Measurements from ENCODE around the gene AP4S1. TPM values are rescaled to one million over a fixed set of nuclear protein-coding genes. Genes with fewer than 3 reads are reported as not detected.

Gene AP4S1
- total and polyA plus RNA-seq, 10 donors: 6.4 to 22.9 (median 13.2) TPM

DNA sequence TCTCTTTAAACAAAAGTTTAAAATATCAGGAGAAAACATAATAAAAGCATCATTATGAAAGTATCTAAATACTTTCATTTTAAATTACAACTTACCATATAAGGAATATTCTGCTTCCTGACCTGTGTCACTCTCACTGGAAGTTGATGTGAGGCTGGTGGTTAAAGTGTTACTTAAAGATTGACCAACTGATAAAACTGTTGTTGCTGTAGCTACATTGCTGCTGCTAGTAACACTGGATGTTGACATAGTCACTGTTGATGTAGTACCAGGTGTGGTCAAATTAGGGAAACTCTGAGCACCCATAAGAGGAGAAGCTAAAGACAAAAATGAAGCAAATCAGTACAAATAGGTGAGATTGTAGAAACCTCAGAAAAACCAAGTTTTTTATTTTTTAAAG lies 102.2 kb downstream of the AP4S1 start:
- Histone ChIP-seq H3K4me3 (no peak overlapping the region), H3K27ac (no peak overlapping the region), H3K9me3 (no peaks in the 10 kb centered on the region), H3K36me3 (peaks cover 0 to 100% (median 71%) of the 10 kb centered on the region in 6 donors), H3K27me3 (replicated peaks in 1 of 7) (no peaks in the 10 kb centered on the region), H3K4me1 (peaks cover 0 to 41% (median 25%) of the 10 kb centered on the region in 6 donors)
- intact Hi-C loops (cut with DNase I; ENCODE audit: low total_unique reads): no loop called here
- DNase-seq: no peak
- no peak for TF ChIP-seq POLR2AphosphoS5 (IDR thresholded peaks at IDR 0.05)
- TF ChIP-seq POLR2A (IDR thresholded peaks at IDR 0.05): no peak
- TF ChIP-seq, protein P1, sequence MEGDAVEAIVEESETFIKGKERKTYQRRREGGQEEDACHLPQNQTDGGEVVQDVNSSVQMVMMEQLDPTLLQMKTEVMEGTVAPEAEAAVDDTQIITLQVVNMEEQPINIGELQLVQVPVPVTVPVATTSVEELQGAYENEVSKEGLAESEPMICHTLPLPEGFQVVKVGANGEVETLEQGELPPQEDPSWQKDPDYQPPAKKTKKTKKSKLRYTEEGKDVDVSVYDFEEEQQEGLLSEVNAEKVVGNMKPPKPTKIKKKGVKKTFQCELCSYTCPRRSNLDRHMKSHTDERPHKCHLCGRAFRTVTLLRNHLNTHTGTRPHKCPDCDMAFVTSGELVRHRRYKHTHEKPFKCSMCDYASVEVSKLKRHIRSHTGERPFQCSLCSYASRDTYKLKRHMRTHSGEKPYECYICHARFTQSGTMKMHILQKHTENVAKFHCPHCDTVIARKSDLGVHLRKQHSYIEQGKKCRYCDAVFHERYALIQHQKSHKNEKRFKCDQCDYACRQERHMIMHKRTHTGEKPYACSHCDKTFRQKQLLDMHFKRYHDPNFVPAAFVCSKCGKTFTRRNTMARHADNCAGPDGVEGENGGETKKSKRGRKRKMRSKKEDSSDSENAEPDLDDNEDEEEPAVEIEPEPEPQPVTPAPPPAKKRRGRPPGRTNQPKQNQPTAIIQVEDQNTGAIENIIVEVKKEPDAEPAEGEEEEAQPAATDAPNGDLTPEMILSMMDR (IDR thresholded peaks at IDR 0.05 in 8 of 11, conservative IDR thresholded peaks at IDR 0.05 in 3 of 11): no peak

GRCh38 chr14:31128601-31129526 lies 103.4 kb downstream of the AP4S1 start:
- Histone ChIP-seq H3K4me3 (no peak overlapping the region), H3K27me3 (replicated peaks in 1 of 7) (no peaks in the 10 kb centered on the region), H3K4me1 (peaks cover 0 to 32% (median 20%) of the 10 kb centered on the region in 6 donors), H3K27ac (peak overlapping the region in 4 of 8 donors; percentile 8 to 52 (median 22)), H3K36me3 (peaks cover 0 to 100% (median 74%) of the 10 kb centered on the region in 6 donors), H3K9me3 (no peaks in the 10 kb centered on the region)
- no peak for DNase-seq
- intact Hi-C loops (cut with DNase I; ENCODE audit: low total_unique reads): no loop called here
- TF ChIP-seq POLR2A (IDR thresholded peaks at IDR 0.05) (no peak), POLR2AphosphoS5 (IDR thresholded peaks at IDR 0.05) (no peak)
- TF ChIP-seq, protein P1 (IDR thresholded peaks at IDR 0.05 in 8 of 11, conservative IDR thresholded peaks at IDR 0.05 in 3 of 11): no peak
- 72 to 81% (median 79%) methylated on average over 18 of the region's 18 CpGs for WGBS, 5 donors

DNA sequence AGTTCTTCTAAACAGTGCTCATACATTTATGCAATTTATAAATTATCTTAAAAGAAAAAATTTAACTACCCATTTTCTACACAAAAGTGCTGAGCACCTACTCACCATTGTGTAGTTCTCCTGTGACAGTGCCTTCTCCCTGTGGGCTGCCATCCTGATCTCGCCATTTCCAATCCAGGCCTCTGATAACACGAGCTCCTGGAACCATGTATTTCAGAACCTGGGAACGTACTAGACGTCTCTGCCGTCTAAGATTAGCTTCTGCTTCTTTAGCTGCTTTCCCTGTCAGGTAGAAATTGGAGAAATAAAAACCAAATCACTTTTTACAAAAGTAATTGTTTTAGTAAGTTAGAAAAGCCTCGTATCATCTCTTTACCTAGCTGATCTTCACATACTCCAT lies 107.7 kb downstream of the AP4S1 start:
- no peak for DNase-seq
- Histone ChIP-seq H3K27ac (no peak overlapping the region), H3K4me1 (peaks cover 0 to 15% (median 12%) of the 10 kb centered on the region in 6 donors), H3K9me3 (no peaks in the 10 kb centered on the region), H3K36me3 (peaks cover 0 to 100% (median 80%) of the 10 kb centered on the region in 6 donors), H3K4me3 (no peak overlapping the region), H3K27me3 (replicated peaks in 1 of 7) (no peaks in the 10 kb centered on the region)
- TF ChIP-seq POLR2AphosphoS5 (IDR thresholded peaks at IDR 0.05): no peak
- no peak for TF ChIP-seq POLR2A (IDR thresholded peaks at IDR 0.05)
- TF ChIP-seq, protein P1 (IDR thresholded peaks at IDR 0.05 in 8 of 11, conservative IDR thresholded peaks at IDR 0.05 in 3 of 11): no peak
- 93 to 96% (median 95%) methylated on average over 6 of the region's 6 CpGs for WGBS, 5 donors
- intact Hi-C loops (cut with DNase I; ENCODE audit: low total_unique reads): no loop called here

DNA sequence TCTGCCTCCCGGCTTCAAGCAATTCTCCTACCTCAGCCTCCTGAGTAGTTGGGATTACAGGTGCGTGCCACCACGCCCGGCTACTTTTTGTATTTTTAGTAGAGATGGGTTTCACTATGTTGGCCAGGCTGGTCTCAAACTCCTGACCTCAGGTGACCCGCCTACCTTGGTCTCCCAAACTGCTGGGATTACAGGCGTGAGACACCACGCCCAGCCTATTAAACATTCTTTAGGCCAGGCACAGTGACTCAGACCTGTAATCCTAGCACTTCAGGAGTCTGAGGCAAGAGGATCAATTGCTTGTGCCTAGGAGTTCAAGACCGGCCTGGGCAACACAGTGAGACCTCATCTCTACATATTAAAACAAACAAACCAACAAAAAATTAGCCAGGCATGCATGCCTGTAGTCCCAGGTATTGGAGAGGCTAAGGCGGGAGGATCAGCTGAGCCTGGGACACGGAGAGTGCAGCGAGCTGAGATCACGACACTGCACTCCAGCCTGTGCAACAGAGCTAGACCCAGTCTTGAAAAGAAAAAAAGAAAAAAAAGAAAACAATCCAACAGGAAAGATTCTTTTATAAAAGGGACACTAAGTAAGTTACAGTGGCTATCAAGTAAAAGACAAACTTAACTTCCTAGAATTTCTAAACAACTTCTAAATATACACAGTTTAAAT lies 111.9 kb downstream of the AP4S1 start:
- 96 to 98% (median 96%) methylated on average over 12 of the region's 12 CpGs for WGBS, 5 donors
- intact Hi-C loops (cut with DNase I; ENCODE audit: low total_unique reads): no loop called here
- no peaks in the 10 kb centered on the region for H3K9me3 ChIP-seq
- H3K4me3 ChIP-seq: no peak overlapping the region
- no peak overlapping the region for H3K27ac ChIP-seq
- TF ChIP-seq POLR2A (IDR thresholded peaks at IDR 0.05) (no peak), POLR2AphosphoS5 (IDR thresholded peaks at IDR 0.05) (no peak)
- TF ChIP-seq, protein P1 (IDR thresholded peaks at IDR 0.05 in 8 of 11, conservative IDR thresholded peaks at IDR 0.05 in 3 of 11): no peak
- H3K27me3 ChIP-seq (replicated peaks in 1 of 7): no peaks in the 10 kb centered on the region
- no peak for DNase-seq
- H3K36me3 ChIP-seq: peaks cover 0 to 100% (median 87%) of the 10 kb centered on the region in 6 donors
- H3K4me1 ChIP-seq: no peaks in the 10 kb centered on the region
